PC-3 (cell line): ENCODE data around the gene MYF6. TPM values are rescaled to one million over a fixed set of nuclear protein-coding genes. Genes with fewer than 3 reads are reported as not detected.

Experiments
- ATAC-seq: fragments of 200-7000 bp; cut with Tn5 transposase; 2 replicates; pipeline ENCODE4 v1.9.1; 2020; ENCODE audit warnings: mild to moderate bottlenecking, moderate library complexity
- BruUV-seq: library from RNA; stranded (reverse); fragments of 400-500 nt; replicated peaks from 2 replicates; lab custom pipeline; 2021; lab: Mats Ljungman, UMichigan
- CTCF ChIA-PET: fragments of 300-600 bp; sonication (Branson Sonifier 250); formaldehyde crosslinking; loops from one replicate; lab custom pipeline; 2022; ENCODE audit warnings: antibody characterized with exemption; lab: Charles Lee
- POLR2A ChIA-PET: fragments of 300-600 bp; sonication (Branson Sonifier 250); formaldehyde crosslinking; loops from one replicate; lab custom pipeline; 2022; ENCODE audit warnings: antibody characterized with exemption; ENCODE audit not compliant: unreplicated experiment; lab: Charles Lee
- DNase-seq: peaks from one replicate; pipeline ENCODE4 v3.0.0-alpha.2; 2015
- H2AFZ ChIP-seq: fragments of 300-600 bp; sonication (generic); 2 replicates; pipeline ENCODE4 v1.6.0; 2016; ENCODE audit warnings: antibody characterized with exemption, low read length
- H3F3A ChIP-seq: fragments of 300-600 bp; sonication (generic); one replicate; pipeline ENCODE4 v1.6.0; 2017; ENCODE audit warnings: antibody characterized with exemption, low read length, control low read depth, mild to moderate bottlenecking; ENCODE audit not compliant: unreplicated experiment
- H3K27ac ChIP-seq: fragments of 300-600 bp; sonication (generic); 2 replicates; pipeline ENCODE4 v1.5.1; 2016; ENCODE audit warnings: mild to moderate bottlenecking, low read length
- H3K27me3 ChIP-seq: fragments of 300-600 bp; sonication (generic); 2 replicates; pipeline ENCODE4 v1.6.1; 2016; ENCODE audit warnings: low read length, mixed read lengths
- H3K36me3 ChIP-seq: fragments of 300-600 bp; sonication (generic); 2 replicates; pipeline ENCODE4 v1.6.1; 2016; ENCODE audit warnings: low read depth, mixed run types, low read length, mixed read lengths
- H3K4me1 ChIP-seq: fragments of 300-600 bp; sonication (generic); 2 replicates; pipeline ENCODE4 v1.5.1; 2016; ENCODE audit warnings: low read length; ENCODE audit not compliant: insufficient read depth
- H3K4me2 ChIP-seq: fragments of 300-600 bp; sonication (generic); 2 replicates; pipeline ENCODE4 v1.6.0; 2016; ENCODE audit warnings: low read length
- H3K4me3 ChIP-seq: fragments of 300-600 bp; sonication (generic); 2 replicates; pipeline ENCODE4 v1.5.1; 2016; ENCODE audit warnings: mild to moderate bottlenecking, low read length, mixed read lengths
- H3K79me2 ChIP-seq: fragments of 300-600 bp; sonication (generic); 2 replicates; pipeline ENCODE4 v1.6.1; 2017; ENCODE audit warnings: low read length, mixed read lengths
- H3K9ac ChIP-seq: fragments of 300-600 bp; sonication (generic); 2 replicates; pipeline ENCODE4 v1.6.0; 2016; ENCODE audit warnings: mild to moderate bottlenecking, low read length
- H3K9me2 ChIP-seq: fragments of 300-600 bp; sonication (generic); replicated peaks from 2 replicates; pipeline ENCODE4 v1.6.1; 2016; ENCODE audit warnings: mixed run types, low read length, mixed read lengths
- H3K9me3 ChIP-seq: fragments of 300-600 bp; sonication (generic); 2 replicates; pipeline ENCODE4 v1.6.1; 2016; ENCODE audit warnings: low read length, mixed read lengths
- H4K20me1 ChIP-seq: fragments of 300-600 bp; sonication (generic); 2 replicates; pipeline ENCODE4 v1.6.1; 2016; ENCODE audit warnings: low read length, mixed read lengths
- EZH2 ChIP-seq: fragments of 300-600 bp; sonication (generic); IDR thresholded peaks from one replicate; pipeline ENCODE4 v1.6.1; 2017; ENCODE audit warnings: antibody characterized with exemption, mild to moderate bottlenecking, low read length; ENCODE audit not compliant: unreplicated experiment
- EZH2phosphoT487 ChIP-seq: fragments of 300-600 bp; sonication (generic); IDR thresholded peaks from 2 replicates; pipeline ENCODE4 v1.6.1; 2018; ENCODE audit warnings: mild to moderate bottlenecking, antibody characterized with exemption, low read length, borderline replicate concordance
- intact Hi-C: fragments of 100-400 bp; cut with micrococcal nuclease; formaldehyde crosslinking; loops from 2 replicates; pipeline ENCODE4 v1.9.0; 2023
- total RNA-seq: library from RNA; depleted of rRNA; stranded (reverse); fragments of >200 nt; gene quantifications from 2 replicates; pipeline ENCODE4 v1.2.3, GENCODE V29; 2014
- TF ChIP-seq, protein P1 (sequence below): fragments of 300-600 bp; sonication (generic); conservative IDR thresholded peaks from 2 replicates; pipeline ENCODE4 v1.5.1; 2017; ENCODE audit warnings: antibody characterized with exemption, low read depth, mild to moderate bottlenecking, low read length

The MYF6 gene
- total RNA-seq, 1 experiment from 2014 or later, result not detected

DNA sequence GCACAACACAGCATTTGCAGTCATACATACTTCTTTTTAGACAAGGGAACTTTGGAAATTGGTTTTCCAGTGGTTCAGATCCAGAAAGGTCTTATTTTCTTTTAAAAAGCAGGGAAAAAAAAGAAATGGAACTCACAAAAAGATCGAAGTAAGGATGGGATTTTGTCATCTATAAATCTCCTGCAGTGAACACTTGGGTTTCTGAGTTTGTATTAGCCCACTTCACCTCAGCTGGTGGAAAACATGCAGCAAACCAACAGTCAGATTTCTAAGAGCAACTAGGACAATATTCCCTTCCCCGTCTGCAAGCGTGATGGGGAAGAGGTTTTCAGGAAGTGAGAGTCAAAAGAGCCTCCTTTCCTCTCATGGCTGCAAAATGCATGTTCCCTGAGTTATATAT, 13.9 kb downstream of the MYF6 start:
- peaks cover 49% of the 10 kb centered on the region for H3K27me3 ChIP-seq

DNA sequence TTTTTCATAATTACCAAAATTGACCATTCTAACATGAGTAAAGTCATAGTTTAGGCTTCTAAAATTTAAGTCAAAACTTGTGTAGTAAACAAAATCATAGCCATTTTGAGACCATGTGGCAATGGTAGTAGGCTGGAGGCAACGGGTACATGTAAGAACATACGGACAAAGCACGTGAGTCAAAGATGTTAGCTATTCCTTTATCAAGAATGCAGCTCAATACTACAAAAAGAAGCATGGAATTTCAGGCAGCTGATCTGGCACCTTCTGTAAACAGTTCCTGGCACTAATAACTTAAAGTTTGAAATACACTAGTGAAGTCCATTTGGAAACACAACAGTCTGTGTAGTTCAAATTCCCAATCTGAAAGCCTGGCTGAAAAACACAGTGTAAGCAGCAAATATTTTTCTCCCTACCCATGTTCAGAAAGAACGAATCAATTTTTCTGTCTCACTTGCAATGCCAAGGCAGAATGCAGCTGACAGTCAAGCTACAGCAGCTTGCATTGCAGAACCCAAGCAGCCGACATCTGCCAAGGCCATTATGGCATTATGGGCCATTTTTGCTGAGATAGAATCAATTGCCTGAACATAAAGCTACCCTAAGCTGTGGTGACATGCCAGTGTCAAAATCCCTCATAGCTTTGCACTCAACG, 38.5 kb downstream of the MYF6 start:
- Histone ChIP-seq H3K4me2 (no peak overlapping the region), H3K9ac (no peak overlapping the region), H2AFZ (no peak overlapping the region), H3K4me3 (no peak overlapping the region), H3K4me1 (no peaks in the 10 kb centered on the region), H3K9me2 (no peaks in the 10 kb centered on the region), H3K79me2 (no peaks in the 10 kb centered on the region), H3K27ac (no peak overlapping the region), H3K36me3 (no peaks in the 10 kb centered on the region), H4K20me1 (no peaks in the 10 kb centered on the region), H3K27me3 (peaks cover 49% of the 10 kb centered on the region), H3K9me3 (no peaks in the 10 kb centered on the region), H3F3A (no peaks in the 10 kb centered on the region)
- BruUV-seq, result no TSS peak
- CTCF ChIA-PET, result interaction anchor here (0.6 kb wide), 1 partner anchor 186 kb away, joined by 4 read pairs; no protein-coding TSS in a partner anchor
- ATAC-seq, result no peak
- intact Hi-C loops, result no loop called here
- no peak for DNase-seq
- POLR2A ChIA-PET, result no interaction called here
- TF ChIP-seq EZH2phosphoT487 (no peak), EZH2 (no peak)
- TF ChIP-seq, protein P1, sequence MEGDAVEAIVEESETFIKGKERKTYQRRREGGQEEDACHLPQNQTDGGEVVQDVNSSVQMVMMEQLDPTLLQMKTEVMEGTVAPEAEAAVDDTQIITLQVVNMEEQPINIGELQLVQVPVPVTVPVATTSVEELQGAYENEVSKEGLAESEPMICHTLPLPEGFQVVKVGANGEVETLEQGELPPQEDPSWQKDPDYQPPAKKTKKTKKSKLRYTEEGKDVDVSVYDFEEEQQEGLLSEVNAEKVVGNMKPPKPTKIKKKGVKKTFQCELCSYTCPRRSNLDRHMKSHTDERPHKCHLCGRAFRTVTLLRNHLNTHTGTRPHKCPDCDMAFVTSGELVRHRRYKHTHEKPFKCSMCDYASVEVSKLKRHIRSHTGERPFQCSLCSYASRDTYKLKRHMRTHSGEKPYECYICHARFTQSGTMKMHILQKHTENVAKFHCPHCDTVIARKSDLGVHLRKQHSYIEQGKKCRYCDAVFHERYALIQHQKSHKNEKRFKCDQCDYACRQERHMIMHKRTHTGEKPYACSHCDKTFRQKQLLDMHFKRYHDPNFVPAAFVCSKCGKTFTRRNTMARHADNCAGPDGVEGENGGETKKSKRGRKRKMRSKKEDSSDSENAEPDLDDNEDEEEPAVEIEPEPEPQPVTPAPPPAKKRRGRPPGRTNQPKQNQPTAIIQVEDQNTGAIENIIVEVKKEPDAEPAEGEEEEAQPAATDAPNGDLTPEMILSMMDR, result no peak

More for the DNA sequence above, 13.9 kb downstream of the MYF6 start:
- BruUV-seq, result no TSS peak
- no peak for DNase-seq
- H3K9me3 ChIP-seq, result no peaks in the 10 kb centered on the region
- no peak overlapping the region for H3K9ac ChIP-seq
- no peaks in the 10 kb centered on the region for H3K79me2 ChIP-seq
- no peak overlapping the region for H3K4me2 ChIP-seq
- no peaks in the 10 kb centered on the region for H4K20me1 ChIP-seq
- no peaks in the 10 kb centered on the region for H3K36me3 ChIP-seq
- intact Hi-C loops, result no loop called here
- no peaks in the 10 kb centered on the region for H3F3A ChIP-seq
- ATAC-seq, result no peak
- H3K9me2 ChIP-seq, result no peaks in the 10 kb centered on the region
- H2AFZ ChIP-seq, result no peak overlapping the region
- no peaks in the 10 kb centered on the region for H3K4me1 ChIP-seq
- H3K4me3 ChIP-seq, result no peak overlapping the region
- ChIA-PET CTCF (no interaction called here), POLR2A (no interaction called here)
- no peak overlapping the region for H3K27ac ChIP-seq
- TF ChIP-seq, protein P1, result no peak
- no peak for TF ChIP-seq EZH2phosphoT487
- TF ChIP-seq EZH2, result no peak

DNA sequence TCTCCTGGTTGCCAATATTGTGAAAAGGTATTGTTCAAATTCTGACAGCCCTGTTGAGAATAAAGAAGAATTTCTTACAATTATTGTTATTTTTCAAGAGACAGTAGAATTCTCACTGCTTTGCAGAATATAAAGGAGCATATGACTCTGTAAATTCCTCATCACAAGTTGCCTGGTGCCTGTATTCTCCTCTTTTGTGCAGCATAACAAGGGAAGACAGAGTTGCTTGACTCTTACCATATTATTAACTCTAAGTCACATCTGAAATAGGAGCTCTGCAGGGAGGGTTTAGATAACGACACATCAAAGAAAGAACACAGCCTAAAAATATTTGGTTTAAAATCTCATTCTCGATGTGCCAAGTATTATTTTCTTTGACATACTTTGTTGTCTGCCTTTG, 40.4 kb downstream of the MYF6 start:
- H3K4me1 ChIP-seq, result no peaks in the 10 kb centered on the region
- no peak overlapping the region for H3K9ac ChIP-seq
- TF ChIP-seq EZH2 (no peak), EZH2phosphoT487 (no peak)
- TF ChIP-seq, protein P1, result no peak
- DNase-seq (no peak), ATAC-seq (no peak)
- no peak overlapping the region for H3K4me3 ChIP-seq
- no peak overlapping the region for H2AFZ ChIP-seq
- intact Hi-C loops, result no loop called here
- H3F3A ChIP-seq, result no peaks in the 10 kb centered on the region
- POLR2A ChIA-PET, result no interaction called here
- no peak overlapping the region for H3K4me2 ChIP-seq
- peaks cover 37% of the 10 kb centered on the region for H3K27me3 ChIP-seq
- no peaks in the 10 kb centered on the region for H4K20me1 ChIP-seq
- no TSS peak for BruUV-seq
- no peaks in the 10 kb centered on the region for H3K9me2 ChIP-seq
- H3K79me2 ChIP-seq, result no peaks in the 10 kb centered on the region
- H3K27ac ChIP-seq, result no peak overlapping the region
- no peaks in the 10 kb centered on the region for H3K9me3 ChIP-seq
- CTCF ChIA-PET, result no interaction called here
- no peaks in the 10 kb centered on the region for H3K36me3 ChIP-seq
